ENCODE measurements around the gene PIP5K1B. TPM values are rescaled to one million over a fixed set of nuclear protein-coding genes. Genes with fewer than 3 reads are reported as not detected.

The PIP5K1B gene
- total RNA-seq, 3 donors from 2014 or later: 60.0 to 122 (median 73.3) TPM

DNA sequence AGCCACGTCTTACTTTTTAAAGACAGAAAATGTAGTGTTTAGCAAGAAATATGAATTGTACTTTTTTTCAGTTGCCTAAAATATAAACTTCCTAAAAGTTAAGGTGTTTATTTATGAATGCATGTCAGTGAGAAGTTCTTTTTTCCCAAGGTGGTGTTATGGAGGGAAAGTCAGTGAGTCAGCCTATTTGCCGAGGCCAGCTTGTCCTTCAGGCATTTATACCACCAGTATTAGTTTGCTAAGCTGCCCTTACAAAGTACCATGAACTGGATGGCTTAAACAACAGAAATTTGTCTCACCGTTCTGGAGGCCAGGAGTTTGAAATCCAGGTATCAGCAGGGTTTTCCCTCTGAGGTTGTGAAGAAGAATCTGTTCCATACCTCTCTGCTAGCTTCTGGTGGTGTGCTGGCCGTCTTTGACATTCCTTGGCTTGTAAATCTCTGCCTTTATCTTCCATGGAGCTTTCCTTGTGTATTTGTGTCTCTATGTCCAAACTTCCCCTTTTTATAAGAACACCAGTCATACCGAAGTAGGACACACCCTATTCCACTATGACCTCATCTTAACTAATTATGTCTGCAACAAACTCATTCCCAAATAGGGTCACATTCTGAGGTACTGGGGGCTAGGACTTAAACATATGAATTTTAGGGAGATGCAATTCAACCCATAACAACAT lies 270.5 kb downstream of the PIP5K1B start:
- TF ChIP-seq, protein P1, sequence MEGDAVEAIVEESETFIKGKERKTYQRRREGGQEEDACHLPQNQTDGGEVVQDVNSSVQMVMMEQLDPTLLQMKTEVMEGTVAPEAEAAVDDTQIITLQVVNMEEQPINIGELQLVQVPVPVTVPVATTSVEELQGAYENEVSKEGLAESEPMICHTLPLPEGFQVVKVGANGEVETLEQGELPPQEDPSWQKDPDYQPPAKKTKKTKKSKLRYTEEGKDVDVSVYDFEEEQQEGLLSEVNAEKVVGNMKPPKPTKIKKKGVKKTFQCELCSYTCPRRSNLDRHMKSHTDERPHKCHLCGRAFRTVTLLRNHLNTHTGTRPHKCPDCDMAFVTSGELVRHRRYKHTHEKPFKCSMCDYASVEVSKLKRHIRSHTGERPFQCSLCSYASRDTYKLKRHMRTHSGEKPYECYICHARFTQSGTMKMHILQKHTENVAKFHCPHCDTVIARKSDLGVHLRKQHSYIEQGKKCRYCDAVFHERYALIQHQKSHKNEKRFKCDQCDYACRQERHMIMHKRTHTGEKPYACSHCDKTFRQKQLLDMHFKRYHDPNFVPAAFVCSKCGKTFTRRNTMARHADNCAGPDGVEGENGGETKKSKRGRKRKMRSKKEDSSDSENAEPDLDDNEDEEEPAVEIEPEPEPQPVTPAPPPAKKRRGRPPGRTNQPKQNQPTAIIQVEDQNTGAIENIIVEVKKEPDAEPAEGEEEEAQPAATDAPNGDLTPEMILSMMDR (IDR thresholded peaks at IDR 0.05): no peak
- no peaks in the 10 kb centered on the region for H3K9me3 ChIP-seq
- no peak overlapping the region for H3K4me3 ChIP-seq
- ATAC-seq: peak; percentile 75
- intact Hi-C loops (cut with DNase I, micrococcal nuclease): no loop called here
- H3K36me3 ChIP-seq (ENCODE audit: low read depth): no peaks in the 10 kb centered on the region
- DNase-seq: no peak
- peaks cover 19% of the 10 kb centered on the region for H3K4me1 ChIP-seq (ENCODE audit: low read depth)

DNA sequence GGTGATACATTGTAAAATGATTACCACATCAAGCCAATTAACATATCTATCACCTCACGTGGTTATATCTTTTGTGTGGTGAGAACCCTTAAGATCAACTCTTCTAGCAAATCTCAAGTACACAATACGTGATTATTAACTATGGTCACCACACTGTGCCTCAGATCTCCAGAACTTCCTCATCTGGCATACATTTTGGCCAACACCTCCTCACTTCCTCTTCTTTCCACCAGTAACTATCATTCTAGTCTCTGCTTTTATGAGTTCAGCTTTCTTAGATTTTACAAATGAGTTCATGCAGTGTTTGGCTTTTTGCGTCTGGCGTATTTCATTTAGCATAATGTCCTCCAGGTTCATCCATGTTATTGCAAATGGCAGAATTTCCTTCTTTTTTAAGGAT lies 273.0 kb downstream of the PIP5K1B start:
- DNase-seq (no peak), ATAC-seq (no peak)
- TF ChIP-seq, protein P1 (IDR thresholded peaks at IDR 0.05): no peak
- intact Hi-C loops (cut with DNase I, micrococcal nuclease): no loop called here
- Histone ChIP-seq H3K4me1 (ENCODE audit: low read depth) (peaks cover 38% of the 10 kb centered on the region), H3K4me3 (no peak overlapping the region), H3K9me3 (no peaks in the 10 kb centered on the region), H3K36me3 (ENCODE audit: low read depth) (no peaks in the 10 kb centered on the region)

- no peak for ATAC-seq
- H3K4me1 ChIP-seq (ENCODE audit: low read depth): peaks cover 42% of the 10 kb centered on the region
- no peaks in the 10 kb centered on the region for H3K9me3 ChIP-seq
- TF ChIP-seq, protein P1 (IDR thresholded peaks at IDR 0.05): no peak
- DNase-seq: no peak
- H3K4me3 ChIP-seq: no peak overlapping the region
- intact Hi-C loops (cut with DNase I, micrococcal nuclease): no loop called here
- no peaks in the 10 kb centered on the region for H3K36me3 ChIP-seq (ENCODE audit: low read depth)
Measured at GRCh38 chr9:68978501-68978900, 273.5 kb downstream of the PIP5K1B start.

DNA sequence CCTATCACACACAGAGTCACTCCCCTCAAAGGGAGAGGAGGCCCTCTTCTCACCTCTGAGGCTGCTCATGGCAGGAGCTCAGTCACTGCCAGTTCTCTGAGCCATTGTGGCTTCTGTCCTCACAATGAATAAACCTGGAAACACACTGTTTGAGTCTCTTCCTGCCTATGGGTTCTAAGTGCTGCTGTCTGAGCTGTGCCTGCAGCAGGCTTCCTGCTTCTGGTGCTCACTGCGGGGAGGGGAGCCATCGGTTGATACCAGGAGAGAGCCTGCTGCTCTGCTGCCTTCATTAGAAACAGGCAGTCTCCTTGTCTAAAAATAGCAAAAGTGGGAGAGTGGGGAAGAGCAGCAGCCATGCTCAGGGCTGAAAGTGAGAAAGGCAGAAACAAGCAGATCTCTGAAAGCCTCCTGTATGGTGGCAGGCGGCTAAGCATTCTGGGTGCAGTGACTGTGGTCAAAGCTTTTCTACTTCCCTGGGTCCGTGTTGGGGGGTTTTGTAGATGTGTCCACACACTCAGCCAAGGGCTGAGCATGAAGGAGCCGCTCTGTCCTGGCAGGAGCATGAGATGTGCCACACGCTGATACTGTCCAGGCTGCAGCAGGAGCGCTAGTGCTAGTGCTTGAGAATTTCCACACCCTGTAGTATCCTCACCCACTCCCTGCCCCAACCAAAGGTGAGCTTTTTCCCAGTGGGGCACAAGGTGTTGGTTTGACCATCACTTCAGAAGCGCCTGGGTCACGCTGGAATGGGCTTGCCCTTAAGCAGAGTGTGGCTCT lies 274.7 kb downstream of the PIP5K1B start:
- H3K4me1 ChIP-seq (ENCODE audit: low read depth): peaks cover 43% of the 10 kb centered on the region
- peak; percentile 33 for ATAC-seq
- peak in 2 of 3 donors; percentile 37 to 49 for DNase-seq
- intact Hi-C loops (cut with DNase I, micrococcal nuclease): no loop called here
- H3K4me3 ChIP-seq: no peak overlapping the region
- H3K36me3 ChIP-seq (ENCODE audit: low read depth): no peaks in the 10 kb centered on the region
- TF ChIP-seq, protein P1 (IDR thresholded peaks at IDR 0.05): no peak
- H3K9me3 ChIP-seq: no peaks in the 10 kb centered on the region

GRCh38 chr9:68980341-68980914 lies 275.4 kb downstream of the PIP5K1B start:
- peaks cover 36% of the 10 kb centered on the region for H3K4me1 ChIP-seq (ENCODE audit: low read depth)
- no peak overlapping the region for H3K4me3 ChIP-seq
- H3K9me3 ChIP-seq: no peaks in the 10 kb centered on the region
- peak; percentile 13 for ATAC-seq
- DNase-seq: peak in 1 of 3 donors; percentile 29
- intact Hi-C loops (cut with DNase I, micrococcal nuclease): no loop called here
- no peaks in the 10 kb centered on the region for H3K36me3 ChIP-seq (ENCODE audit: low read depth)
- TF ChIP-seq, protein P1 (IDR thresholded peaks at IDR 0.05): no peak
